H54 (cell line): Measurements from ENCODE around the gene CTNNA3.
A peak's percentile ranks its signal among the peaks of the same experiment; 100 is the strongest.
"Not testable (repeated sequence)": the region's sequence is repeated elsewhere in the genome, so short reads cannot be mapped to it uniquely, and the experiment has no call there.

Source experiments
- DNase-seq: peaks from one replicate; pipeline ENCODE4 v3.0.0; 2011; ENCODE audit warnings: low spot score, mixed read lengths; ENCODE audit not compliant: insufficient read length
- FAIRE-seq: peaks from 3 replicates; lab custom pipeline; 2011; peaks lifted over from hg19 to GRCh38; lab: Jason Lieb, UNC
- POLR2A ChIP-seq: IDR thresholded peaks from 2 replicates; pipeline ENCODE4 v1.6.1; 2011; ENCODE audit warnings: low read depth, mild to moderate bottlenecking, low read length

CTNNA3 gene

GRCh38 chr10:67696029-67696428, at the start of gene CTNNA3:
CTNNA3 (minus strand) TSS chr10:67696195.
- no peak for TF ChIP-seq POLR2A
- DNase-seq (no peak), FAIRE-seq (no peak)

GRCh38 chr10:67735430-67735829, 39.4 kb upstream of the CTNNA3 start:
- TF ChIP-seq POLR2A = no peak

DNA sequence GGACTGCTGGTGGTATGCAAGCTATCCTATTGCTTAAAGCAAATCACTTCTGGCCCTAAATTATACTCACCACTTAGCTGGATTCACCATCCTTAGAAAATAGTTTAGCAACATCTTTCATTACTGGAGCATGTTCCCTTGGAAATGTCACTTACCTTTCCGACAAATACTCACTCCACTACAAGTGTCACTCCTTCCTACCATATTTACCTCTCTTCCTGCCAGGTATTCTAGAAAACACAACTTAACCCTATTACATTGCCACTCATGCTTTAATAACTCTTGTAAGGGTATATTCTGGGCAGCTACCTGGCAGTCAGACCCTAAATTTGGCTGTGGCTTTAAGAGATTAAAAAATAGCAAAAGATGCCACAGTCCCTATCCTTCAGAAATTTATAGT, 37.5 kb upstream of the CTNNA3 start:
- FAIRE-seq = no peak

More at GRCh38 chr10:67735430-67735829, 39.4 kb upstream of the CTNNA3 start:
- no peak for DNase-seq
- no peak for FAIRE-seq

GRCh38 chr10:67725567-67725966, 29.6 kb upstream of the CTNNA3 start:
- DNase-seq = no peak
- no peak for TF ChIP-seq POLR2A
- FAIRE-seq = no peak

More for the DNA sequence above, 37.5 kb upstream of the CTNNA3 start:
- TF ChIP-seq POLR2A = no peak
- DNase-seq = no peak

GRCh38 chr10:67723601-67724000, 27.6 kb upstream of the CTNNA3 start:
- DNase-seq = no peak
- no peak for FAIRE-seq
- no peak for TF ChIP-seq POLR2A

DNA sequence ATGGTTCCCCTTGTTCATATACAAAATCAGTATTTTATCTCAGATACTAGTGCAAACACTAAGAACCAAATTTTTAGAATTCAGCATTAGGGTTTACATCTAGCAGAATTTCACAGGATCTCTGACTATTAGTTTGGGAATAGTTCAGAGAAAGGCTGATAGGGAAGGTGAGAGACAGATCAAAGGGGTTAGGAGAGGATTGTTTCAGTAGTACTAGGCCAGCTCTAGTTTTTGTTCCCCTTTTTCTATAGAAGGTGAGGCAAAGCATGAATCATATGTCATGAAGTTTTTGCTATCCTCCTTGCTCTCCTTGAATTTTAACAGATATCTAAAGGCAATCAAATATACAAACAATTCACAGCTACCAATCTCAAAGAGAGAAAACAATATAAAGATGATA, 26.1 kb upstream of the CTNNA3 start:
- no peak for FAIRE-seq
- TF ChIP-seq POLR2A = no peak
- DNase-seq = no peak

DNA sequence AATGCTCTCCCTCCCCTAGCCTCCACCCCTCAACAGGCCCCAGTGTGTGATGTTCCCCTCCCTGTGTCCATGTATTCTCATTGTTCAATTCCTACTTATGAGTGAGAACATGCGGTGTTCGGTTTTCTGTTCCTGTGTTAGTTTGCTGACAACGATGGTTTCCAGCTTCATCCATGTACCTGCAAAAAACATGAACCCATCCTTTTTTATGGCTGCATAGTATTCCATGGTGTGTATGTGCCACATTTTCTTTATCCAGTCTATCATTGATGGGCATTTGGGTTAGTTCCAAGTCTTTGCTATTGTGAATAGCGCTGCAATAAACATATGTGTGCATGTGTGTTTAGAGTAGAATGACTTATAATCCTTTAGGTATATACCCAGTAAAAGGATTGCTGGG, 20.5 kb upstream of the CTNNA3 start:
- FAIRE-seq, DNase-seq: not testable (repeated sequence)

DNA sequence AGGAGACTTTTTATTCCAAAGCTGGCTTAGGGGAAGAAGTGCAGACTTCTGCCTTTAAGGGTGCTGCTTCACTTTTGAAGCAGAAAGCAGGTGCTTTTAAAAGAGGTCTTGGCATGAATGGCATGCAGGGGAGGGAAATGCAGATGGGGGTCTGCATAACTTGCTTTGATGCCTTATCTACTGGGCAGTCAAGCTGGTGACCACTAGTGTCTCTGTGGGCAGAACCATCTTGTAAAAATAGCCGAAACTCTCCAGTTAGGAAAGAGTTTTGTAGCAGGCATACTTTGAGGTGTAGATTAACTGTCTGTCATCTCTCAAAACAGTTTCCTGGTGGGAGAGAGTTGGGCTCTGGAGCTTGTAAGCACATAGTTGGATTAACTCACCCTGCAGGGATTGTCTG, 9.9 kb upstream of the CTNNA3 start:
- FAIRE-seq (no peak), DNase-seq (no peak)
- TF ChIP-seq POLR2A = no peak

DNA sequence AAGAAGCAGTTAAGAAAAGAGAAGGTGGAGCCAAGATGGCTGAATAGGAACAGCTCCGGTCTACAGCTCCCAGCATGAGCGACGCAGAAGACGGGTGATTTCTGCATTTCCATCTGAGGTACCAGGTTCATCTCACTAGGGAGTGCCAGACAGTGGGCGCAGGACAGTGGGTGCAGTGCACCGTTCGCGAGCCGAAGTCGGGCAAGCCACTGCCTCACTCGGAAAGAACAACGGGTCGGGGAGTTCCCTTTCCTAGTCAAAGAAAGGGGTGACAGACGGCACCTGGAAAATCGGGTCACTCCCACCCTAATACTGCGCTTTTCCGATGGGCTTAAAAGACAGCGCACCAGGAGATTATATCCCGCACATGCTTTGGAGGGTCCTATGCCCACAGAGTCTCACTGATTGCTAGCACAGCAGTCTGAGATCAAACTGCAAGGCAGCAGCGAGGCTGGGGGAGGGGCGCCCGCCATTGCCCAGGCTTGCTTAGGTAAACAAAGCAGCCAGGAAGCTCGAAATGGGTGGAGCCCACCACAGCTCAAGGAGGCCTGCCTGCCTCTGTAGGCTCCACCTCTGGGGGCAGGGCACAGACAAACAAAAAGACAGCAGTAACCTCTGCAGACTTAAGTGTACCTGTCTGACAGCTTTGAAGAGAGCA, 3.7 kb upstream of the CTNNA3 start:
- not testable (repeated sequence) for FAIRE-seq, DNase-seq

DNA sequence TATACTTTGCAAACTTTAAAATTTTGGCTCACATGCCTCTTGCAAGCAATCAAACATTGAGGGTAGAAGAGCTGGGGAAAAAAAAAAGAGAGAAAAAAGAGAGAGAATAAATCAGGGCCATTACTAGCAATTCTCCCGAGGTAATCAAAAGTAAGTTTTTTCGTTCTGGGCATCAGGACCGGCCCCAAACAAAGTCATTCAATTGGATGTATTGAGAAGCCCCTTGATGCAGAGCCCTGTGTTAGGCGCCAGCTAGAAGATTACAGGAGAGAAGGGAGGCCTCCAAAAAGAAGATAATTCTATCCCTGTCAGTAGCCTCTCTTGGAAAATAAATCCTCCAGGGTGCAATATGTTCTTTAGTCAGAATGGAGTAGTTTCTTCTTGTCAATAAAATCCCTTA, 2.2 kb upstream of the CTNNA3 start:
- no peak for TF ChIP-seq POLR2A
- DNase-seq (no peak), FAIRE-seq (no peak)

GRCh38 chr10:67697724-67698131, 1.7 kb upstream of the CTNNA3 start:
- FAIRE-seq (peak; percentile 73), DNase-seq (peak; percentile 36)
- no peak for TF ChIP-seq POLR2A

DNA sequence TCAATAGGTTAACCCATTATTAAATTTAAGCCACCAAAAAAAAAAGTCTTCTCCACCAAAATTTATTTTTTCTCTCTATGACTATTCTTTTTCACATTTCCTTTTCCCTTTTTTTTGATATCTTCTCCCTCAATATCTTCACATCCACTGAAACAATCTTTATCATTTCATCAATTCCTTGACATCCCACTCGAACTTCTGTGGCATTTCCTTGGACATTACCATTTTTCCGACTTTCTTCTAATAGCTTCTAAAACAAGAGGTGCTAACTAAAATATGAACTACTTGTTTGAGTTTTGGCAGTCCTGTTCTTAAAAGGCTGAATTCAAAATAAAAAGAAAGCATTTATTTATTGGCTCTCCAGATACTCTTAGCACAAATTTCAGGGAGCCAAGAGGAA, 684 bp upstream of the CTNNA3 start:
- no peak for TF ChIP-seq POLR2A
- FAIRE-seq (no peak), DNase-seq (no peak)

DNA sequence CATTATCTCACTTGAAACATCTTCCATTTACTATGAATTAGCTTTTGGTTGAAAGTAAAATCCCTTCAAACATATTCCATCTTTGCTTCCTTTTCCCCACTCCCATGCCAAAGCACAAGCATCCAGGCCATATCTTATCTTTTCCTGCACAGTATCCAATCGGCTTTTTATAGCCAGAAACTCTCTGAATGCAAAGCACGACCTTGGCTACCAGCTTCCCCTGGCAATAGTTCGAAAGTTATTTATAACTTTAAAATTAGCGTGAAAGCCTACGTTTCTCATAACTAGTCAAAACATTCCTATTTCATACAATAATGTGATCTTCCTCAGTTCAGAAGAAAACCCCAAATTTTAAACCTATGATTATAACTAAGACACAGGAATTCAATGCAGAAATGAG, 440 bp downstream of the CTNNA3 start:
- no peak for TF ChIP-seq POLR2A
- no peak for FAIRE-seq
- no peak for DNase-seq

DNA sequence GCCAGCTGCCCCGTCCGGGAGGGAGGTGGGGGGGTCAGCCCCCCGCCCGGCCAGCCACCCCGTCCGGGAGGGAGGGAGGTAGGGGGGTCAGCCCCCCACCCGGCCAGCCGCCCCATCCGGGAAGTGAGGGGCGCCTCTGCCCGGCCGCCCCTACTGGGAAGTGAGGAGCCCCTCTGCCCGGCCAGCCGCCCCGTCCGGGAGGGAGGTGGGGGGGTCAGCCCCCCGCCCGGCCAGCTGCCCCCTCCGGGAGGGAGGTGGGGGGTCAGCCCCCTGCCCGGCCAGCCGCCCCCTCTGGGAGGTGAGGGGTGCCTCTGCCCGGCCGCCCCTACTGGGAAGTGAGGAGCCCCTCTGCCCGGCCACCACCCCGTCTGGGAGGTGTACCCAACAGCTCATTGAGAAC, 4.1 kb downstream of the CTNNA3 start:
- FAIRE-seq, DNase-seq: not testable (repeated sequence)

- FAIRE-seq = peak; percentile 68
- DNase-seq = not testable (repeated sequence)
Measured at GRCh38 chr10:67690540-67690939, 5.5 kb downstream of the CTNNA3 start.

GRCh38 chr10:67684140-67684539, 11.9 kb downstream of the CTNNA3 start:
- not testable (repeated sequence) for FAIRE-seq, DNase-seq
